COLO668 (cell line): ENCODE measurements around the gene RALGAPA1.
A peak's percentile ranks its signal among the peaks of the same experiment; 100 is the strongest.
"Not testable (repeated sequence)": the region's sequence is repeated elsewhere in the genome, so short reads cannot be mapped to it uniquely, and the experiment has no call there.

ENCODE experiments used
- DNase-seq: peaks from one replicate; lab custom pipeline; 2025; ENCODE audit not compliant: unreplicated experiment; lab: John Stamatoyannopoulos, UW

The RALGAPA1 gene

DNA sequence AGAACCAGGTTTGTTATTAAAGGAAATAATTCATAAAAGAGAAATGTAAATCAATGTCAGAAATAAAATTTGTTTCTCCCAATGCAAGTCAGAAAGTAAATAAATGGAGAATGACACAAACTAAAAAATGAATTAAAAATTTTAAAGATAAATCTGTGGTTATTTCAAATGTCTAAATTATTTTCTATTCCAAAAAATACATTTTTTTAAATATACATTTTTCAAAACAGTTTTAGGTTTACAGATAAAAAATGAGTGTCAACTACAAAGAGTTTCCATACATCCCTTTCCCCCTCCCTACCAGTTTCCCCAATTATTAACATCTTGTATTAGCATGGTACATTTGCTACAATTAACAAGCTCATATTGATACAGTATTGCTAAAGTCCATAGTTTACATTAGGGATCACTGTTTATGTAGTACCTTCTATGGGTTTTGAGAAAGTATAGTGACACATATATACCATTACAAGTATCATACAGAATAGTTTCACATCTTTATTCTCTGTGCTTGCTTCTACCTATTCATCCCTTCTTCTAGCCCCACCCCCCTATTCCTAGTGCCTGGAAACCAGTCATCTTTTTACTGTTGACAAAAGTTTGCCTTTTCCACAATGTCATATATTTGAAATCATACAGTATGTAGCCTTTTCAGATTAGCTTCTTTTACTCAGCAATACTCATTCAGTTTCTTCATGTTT, 104.2 kb downstream of the RALGAPA1 start:
- no peak for DNase-seq

GRCh38 chr14:35701531-35701930, 107.6 kb downstream of the RALGAPA1 start:
- no peak for DNase-seq

GRCh38 chr14:35699791-35700444, 109.2 kb downstream of the RALGAPA1 start:
- DNase-seq = no peak

DNA sequence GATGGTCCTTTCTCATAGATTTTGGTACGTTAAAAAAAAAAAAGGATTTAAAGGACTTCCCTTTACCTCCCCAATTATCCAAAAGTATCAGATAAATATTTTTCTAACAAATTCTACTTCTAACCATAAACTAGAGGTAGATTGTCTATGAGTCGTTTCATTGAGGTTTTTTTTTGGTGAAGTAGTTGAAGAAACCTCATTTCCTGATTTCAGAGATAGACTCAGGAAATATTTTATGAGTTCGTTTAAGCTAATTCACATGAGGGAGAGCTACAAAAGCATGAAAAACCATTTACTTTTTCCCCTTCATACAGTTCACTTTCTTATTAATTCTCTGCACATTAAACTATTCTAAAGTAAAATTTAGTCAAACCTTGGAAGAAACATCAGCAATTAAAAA, 112.5 kb downstream of the RALGAPA1 start:
- DNase-seq = no peak

GRCh38 chr14:35696119-35696518, 113.0 kb downstream of the RALGAPA1 start:
- DNase-seq = no peak

GRCh38 chr14:35695647-35696046, 113.4 kb downstream of the RALGAPA1 start:
- DNase-seq = no peak

DNA sequence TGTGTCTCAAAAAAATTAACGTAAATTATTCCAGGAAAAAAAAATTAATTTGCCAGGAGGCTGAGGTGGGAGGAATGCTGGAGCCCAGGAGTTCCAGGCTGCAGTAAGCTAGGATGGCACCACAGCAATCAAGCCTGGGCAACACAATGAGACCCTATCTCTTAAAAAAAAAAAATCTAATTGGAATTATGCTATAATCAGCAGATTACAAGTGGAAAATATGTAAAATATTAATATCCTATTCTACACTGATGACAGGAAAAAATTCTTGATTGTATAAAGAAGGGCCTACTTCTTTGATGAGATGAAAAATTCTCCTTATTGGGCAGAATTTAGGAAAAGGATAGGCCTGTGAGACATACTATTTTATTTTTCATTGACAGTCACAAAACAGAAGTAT, 114.0 kb downstream of the RALGAPA1 start:
- DNase-seq = no peak

DNA sequence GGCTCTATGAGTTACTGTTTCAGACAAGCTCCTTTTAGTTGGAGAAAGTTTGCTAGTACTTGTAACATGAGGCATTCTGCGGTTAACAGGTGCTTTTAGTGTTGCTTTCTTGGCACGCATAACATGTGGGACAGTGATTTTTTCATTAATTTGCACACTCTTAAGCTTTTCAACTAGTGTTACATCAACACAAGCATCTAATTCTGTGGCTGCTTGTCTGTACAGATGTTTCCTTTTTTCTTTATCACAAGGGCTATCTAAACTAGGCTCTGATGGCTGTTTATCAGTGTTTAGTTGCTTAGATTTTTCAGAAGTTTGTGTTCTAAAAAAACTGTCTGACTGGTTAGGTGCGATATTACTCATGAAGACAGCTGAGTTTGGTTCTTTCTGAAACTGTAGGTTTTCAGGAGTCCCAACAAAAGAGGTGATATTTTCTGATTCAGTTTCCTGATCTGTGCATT, 120.1 kb downstream of the RALGAPA1 start:
- no peak for DNase-seq

DNA sequence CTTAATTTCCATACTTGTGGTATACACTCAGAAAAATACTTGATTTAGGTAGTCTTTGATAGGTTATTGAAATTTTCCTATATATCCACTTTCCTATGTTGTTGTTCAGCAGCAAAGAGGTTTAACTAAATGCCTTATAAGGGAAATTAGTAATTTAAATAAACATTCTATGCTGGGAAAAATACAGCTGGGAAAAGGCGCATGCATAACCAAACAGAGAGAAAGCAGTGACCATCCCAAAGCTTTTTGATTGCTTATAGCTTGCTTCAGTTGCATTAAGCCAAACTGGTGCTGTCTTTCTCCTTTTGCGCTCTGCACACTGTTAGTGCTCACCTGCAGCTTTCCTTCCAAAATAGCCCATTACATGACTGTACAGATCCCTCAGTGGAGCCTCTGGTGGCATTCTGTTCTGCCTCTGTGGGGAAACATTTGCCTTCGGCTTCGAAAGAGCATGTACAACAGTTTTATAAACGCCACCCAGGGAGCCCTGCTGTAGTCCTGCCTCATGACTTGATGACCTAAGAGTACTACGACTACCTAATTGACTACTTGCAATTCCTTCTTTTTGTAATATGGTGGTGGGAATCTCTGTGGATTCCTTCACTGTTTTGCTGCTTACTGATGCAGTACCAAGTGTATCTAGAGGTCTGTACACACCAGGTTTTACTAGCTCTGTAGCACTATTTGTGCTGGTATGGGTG, 120.8 kb downstream of the RALGAPA1 start:
- DNase-seq = no peak

- peak; percentile 51 for DNase-seq
Measured at GRCh38 chr14:35687335-35687939, 121.7 kb downstream of the RALGAPA1 start.

- DNase-seq = not testable (repeated sequence)
Measured at GRCh38 chr14:35683688-35684087, 125.4 kb downstream of the RALGAPA1 start.

DNA sequence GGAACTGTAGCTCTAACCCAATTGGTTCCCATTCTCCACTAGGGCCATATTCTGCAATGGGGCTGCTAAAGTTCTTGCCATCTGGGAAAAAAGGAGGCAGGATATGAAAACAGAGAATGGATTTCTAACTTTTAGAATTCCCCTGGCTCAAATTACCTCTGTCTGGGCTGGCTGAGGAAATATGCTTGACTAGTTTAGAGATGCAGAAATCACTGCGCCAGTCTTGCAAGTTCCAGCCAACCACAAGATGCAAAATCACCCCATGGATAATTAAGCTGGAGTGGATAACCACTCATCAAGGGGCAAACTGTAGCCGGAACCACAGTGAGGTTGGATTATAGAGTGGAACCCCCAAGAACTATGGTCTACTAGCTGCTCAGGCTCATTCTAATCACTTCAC, 126.3 kb downstream of the RALGAPA1 start:
- no peak for DNase-seq

GRCh38 chr14:35678403-35679028, 130.6 kb downstream of the RALGAPA1 start:
- DNase-seq = no peak

- DNase-seq = no peak
Measured at GRCh38 chr14:35669782-35670181, 139.3 kb downstream of the RALGAPA1 start.

GRCh38 chr14:35666429-35667043, 142.6 kb downstream of the RALGAPA1 start:
- DNase-seq = no peak

DNA sequence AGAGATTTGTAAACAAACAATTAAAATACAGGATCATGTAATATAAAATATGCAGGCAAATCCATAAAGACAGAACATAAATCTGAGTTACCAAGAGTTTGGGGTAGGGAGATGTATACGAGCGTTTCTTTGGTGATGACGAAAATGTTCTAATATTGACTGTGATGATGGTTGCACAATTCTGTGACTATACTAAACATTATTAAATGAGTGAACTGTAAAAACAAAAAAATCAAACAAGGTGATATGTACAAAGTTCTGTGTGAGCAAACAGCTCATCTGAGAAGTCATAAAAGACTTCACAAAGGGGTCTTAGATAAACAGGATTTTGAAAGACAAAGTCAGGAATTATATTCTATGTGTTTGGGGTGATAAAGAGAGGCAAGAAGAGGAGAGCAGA, 147.2 kb downstream of the RALGAPA1 start:
- no peak for DNase-seq

GRCh38 chr14:35653045-35653444, 156.1 kb downstream of the RALGAPA1 start:
- DNase-seq = no peak

- DNase-seq = no peak
Measured at GRCh38 chr14:35643513-35643912, 165.6 kb downstream of the RALGAPA1 start.

DNA sequence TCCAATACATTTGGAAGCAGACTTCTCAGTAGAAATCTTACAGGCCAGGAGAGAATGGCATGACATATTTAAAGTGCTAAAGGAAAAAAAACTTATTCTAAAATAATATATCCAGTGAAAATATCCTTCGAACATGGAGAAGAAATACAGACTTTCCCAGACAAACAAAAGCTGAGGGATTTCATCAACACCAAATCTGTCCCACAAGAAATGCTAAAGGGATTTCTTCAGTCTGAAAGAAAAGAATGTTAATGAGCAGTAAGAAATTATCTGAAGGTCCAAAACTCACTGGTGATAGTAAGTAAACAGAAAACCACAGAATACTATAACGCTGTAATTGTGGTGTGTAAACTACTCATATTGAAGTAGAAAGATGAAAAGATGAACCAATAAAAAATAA, 171.2 kb downstream of the RALGAPA1 start:
- DNase-seq = no peak

DNA sequence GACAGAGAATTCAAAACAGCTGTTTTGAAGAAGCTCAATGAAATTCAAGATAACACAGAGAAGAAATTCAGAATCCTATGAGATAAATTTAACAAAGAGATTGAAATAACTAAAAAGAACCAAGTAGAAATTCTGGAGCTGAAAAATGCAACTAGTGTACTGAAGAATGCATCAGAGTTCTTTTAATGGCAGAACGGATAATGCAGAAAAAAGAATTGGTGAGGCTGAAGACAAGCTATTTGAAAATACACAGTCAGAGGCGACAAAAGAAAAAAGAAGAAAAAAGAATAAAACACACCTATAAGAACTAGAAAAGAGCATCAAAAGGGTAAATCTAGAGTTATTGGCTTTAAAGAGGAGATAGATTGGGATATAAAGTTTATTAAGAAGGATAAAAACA, 171.8 kb downstream of the RALGAPA1 start:
- no peak for DNase-seq

- DNase-seq = no peak
Measured at GRCh38 chr14:35632676-35633075, 176.4 kb downstream of the RALGAPA1 start.
